Measurements from ENCODE around the gene CEP85L. TPM values are rescaled to one million over a fixed set of nuclear protein-coding genes. Genes with fewer than 3 reads are reported as not detected.

CEP85L gene
- total RNA-seq, 1 donor from 2014 or later, result 10.5 TPM

DNA sequence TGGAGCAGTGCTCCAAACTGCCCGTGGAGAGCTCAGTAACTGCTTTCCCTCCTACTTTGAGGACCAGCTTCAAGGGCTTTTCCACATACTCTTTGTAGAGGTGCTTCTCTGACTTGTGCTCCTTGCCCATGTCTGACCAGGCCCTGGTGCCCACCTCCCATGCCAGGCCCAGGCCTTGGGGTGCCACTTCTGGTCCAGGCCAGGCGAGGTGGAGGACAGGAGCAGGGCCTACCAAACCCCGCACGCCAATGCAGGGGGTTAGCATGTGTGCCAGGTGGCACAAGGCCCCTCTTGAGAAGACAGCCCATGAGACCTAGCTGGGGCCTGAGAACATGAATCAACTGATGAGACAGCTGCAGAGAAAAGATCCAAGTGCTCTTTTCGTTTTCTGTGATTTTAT is 150.3 kb downstream of the CEP85L start:
- H3K4me1 ChIP-seq, result no peaks in the 10 kb centered on the region

DNA sequence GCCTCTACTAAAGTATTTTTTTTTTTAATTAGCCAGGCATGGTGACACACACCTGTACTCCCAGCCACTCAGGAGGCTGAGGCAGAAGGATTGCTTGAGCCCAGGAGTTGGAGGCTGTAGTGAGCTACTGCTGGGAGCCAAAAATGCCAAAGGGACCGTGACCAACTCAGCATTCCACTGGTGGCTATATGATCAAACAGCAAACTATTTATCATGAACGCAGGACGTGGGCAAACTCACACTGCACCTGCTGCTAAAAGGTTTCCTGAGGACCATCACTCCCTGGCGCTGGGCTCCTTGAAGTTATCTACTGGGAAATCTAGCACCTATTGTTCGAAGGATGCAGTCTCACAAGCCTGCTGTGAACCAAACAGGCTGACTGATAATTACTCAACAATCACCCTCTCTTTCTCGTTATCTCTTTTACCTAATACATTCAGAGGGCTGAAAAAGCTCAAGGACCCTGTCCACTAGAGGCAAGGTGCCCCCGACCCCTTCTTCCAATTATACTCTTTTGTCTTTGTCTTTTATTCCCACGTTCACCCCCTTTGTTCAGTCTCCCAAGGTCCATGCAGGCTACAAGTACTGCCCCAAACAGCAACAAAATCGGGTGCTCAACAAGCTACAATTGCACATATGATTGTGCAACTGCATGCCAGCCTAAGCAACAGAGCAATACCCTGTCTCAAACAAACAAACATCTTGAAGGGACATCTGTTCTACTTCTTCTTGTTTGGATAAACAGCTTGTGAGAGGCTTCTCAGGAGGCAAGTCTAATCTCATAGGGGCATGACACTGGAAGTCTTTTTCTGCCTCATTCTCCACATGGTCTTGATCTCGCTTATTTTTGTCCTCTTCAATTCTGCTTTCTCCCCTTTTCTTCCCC is 151.0 kb downstream of the CEP85L start:
- H3K36me3 ChIP-seq, result no peaks in the 10 kb centered on the region
- H3K4me1 ChIP-seq, result no peaks in the 10 kb centered on the region
- H3K4me3 ChIP-seq, result no peak overlapping the region
- no peaks in the 10 kb centered on the region for H3K9me3 ChIP-seq
- H3K27ac ChIP-seq, result no peak overlapping the region
- DNase-seq (no peak), ATAC-seq (no peak)
- intact Hi-C loops (cut with DNase I), result no loop called here
- no peaks in the 10 kb centered on the region for H3K27me3 ChIP-seq
- TF ChIP-seq, protein P1, sequence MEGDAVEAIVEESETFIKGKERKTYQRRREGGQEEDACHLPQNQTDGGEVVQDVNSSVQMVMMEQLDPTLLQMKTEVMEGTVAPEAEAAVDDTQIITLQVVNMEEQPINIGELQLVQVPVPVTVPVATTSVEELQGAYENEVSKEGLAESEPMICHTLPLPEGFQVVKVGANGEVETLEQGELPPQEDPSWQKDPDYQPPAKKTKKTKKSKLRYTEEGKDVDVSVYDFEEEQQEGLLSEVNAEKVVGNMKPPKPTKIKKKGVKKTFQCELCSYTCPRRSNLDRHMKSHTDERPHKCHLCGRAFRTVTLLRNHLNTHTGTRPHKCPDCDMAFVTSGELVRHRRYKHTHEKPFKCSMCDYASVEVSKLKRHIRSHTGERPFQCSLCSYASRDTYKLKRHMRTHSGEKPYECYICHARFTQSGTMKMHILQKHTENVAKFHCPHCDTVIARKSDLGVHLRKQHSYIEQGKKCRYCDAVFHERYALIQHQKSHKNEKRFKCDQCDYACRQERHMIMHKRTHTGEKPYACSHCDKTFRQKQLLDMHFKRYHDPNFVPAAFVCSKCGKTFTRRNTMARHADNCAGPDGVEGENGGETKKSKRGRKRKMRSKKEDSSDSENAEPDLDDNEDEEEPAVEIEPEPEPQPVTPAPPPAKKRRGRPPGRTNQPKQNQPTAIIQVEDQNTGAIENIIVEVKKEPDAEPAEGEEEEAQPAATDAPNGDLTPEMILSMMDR (IDR thresholded peaks at IDR 0.05), result no peak

More for the DNA sequence above, 150.3 kb downstream of the CEP85L start:
- intact Hi-C loops (cut with DNase I), result no loop called here
- Histone ChIP-seq H3K9me3 (no peaks in the 10 kb centered on the region), H3K36me3 (no peaks in the 10 kb centered on the region), H3K27me3 (no peaks in the 10 kb centered on the region), H3K27ac (no peak overlapping the region), H3K4me3 (no peak overlapping the region)
- ATAC-seq (no peak), DNase-seq (no peak)
- TF ChIP-seq, protein P1 (IDR thresholded peaks at IDR 0.05), result no peak

DNA sequence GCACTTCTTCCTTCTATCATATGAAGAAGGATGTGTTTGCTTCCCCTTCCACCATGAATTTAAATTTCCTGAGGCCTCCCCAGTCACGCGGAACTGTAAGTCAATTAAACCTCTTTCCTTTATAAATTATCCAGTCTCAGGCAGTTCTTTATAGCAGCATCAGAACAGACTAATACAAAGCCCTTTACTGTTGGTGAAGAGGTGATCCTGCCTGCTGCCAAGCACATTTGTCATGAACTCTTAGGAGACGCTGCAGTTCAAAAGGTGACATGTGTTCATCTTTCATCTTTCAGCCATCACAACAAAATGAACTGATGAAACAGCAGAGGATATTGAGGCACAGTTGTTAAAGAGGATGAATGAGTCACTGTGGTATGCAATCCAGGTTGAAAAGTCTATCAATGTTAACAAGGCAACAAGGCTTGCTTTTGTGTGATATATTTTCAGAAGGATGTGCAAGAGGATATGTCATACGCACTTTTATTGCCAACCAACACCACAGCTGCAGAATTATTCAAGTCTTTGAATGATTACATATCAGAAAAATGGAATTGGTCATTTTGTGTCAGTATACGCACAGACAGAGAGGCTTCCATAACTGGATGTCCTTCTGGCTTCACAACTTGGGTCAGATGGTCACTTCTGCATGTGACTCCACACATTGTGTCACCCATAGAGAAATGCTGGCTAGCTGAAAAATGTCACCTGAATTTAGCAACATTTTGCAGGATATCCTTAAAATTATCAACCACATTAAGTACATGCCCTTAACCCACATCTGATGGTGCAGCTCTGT is 155.7 kb downstream of the CEP85L start:
- no peak for ATAC-seq
- intact Hi-C loops (cut with DNase I), result no loop called here
- TF ChIP-seq, protein P1 (IDR thresholded peaks at IDR 0.05), result no peak

DNA sequence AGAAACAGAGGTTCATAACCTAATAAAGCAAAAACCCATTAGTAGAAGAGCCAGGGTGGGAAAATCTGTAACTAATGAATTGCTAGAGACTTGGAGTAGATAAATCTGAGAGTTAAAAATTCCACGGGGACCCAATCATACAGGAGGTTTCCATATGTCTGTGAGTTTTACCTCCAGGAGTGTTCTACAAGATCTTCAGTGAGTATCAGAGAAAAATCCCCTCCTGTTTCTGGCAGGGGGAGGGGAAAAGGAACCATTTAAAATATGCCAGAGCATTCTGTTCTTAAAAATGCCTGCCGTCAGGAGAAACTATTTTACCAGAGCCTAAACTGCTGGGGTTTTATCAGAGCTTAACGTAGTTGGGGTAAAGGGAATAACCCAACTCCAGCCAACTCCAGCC is 157.3 kb downstream of the CEP85L start:
- Histone ChIP-seq H3K4me3 (no peak overlapping the region), H3K27me3 (no peaks in the 10 kb centered on the region), H3K9me3 (no peaks in the 10 kb centered on the region), H3K4me1 (no peaks in the 10 kb centered on the region), H3K36me3 (peaks cover 6% of the 10 kb centered on the region), H3K27ac (no peak overlapping the region)
- TF ChIP-seq, protein P1 (IDR thresholded peaks at IDR 0.05), result no peak
- ATAC-seq, result no peak
- DNase-seq, result no peak
- intact Hi-C loops (cut with DNase I), result no loop called here

More for the DNA sequence above, 155.7 kb downstream of the CEP85L start:
- Histone ChIP-seq H3K4me3 (no peak overlapping the region), H3K36me3 (no peaks in the 10 kb centered on the region), H3K27ac (no peak overlapping the region), H3K9me3 (no peaks in the 10 kb centered on the region), H3K4me1 (no peaks in the 10 kb centered on the region), H3K27me3 (no peaks in the 10 kb centered on the region)
- DNase-seq, result no peak

DNA sequence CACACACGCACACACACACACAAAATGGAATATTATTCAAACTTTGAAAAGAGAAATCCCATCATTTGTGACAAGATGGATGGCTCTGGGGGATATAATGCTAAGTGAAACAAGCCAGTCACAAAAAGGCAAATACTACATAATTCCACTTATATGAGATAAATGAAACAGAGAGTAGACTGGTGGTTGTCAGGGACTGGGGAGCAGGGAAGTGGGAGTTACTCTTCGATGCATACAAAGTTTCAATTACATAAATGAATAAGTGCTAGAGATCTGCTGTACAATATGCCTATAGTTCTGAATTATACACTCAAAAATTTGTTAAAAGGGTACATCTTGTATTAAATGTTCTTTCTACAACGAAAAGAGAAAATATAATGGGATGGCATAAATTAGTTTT is 161.4 kb downstream of the CEP85L start:
- peaks cover 6% of the 10 kb centered on the region for H3K36me3 ChIP-seq
- H3K27ac ChIP-seq, result no peak overlapping the region
- no peaks in the 10 kb centered on the region for H3K27me3 ChIP-seq
- H3K4me3 ChIP-seq, result no peak overlapping the region
- no peaks in the 10 kb centered on the region for H3K4me1 ChIP-seq
- TF ChIP-seq, protein P1 (IDR thresholded peaks at IDR 0.05), result no peak
- ATAC-seq, result no peak
- intact Hi-C loops (cut with DNase I), result no loop called here
- no peak for DNase-seq
- no peaks in the 10 kb centered on the region for H3K9me3 ChIP-seq

Measured in upper lobe of right lung (tissue), 1 donor.